GM18505 (cell line): Measurements from ENCODE around the gene CLDN4.
A peak's percentile ranks its signal among the peaks of the same experiment; 100 is the strongest.
"Not testable (repeated sequence)": the region's sequence is repeated elsewhere in the genome, so short reads cannot be mapped to it uniquely, and the experiment has no call there.

ENCODE experiments used
- ATAC-seq: cut with Tn5 transposase; IDR thresholded peaks from one replicate; pipeline ENCODE4 v1.9.1; 2021; ENCODE audit not compliant: unreplicated experiment
- POLR2A ChIP-seq: IDR thresholded peaks from 4 replicates; pipeline ENCODE4 v1.6.1; 2011; ENCODE audit warnings: borderline replicate concordance; ENCODE audit not compliant: insufficient read depth, insufficient read length; ENCODE audit errors: extremely low read depth

Gene CLDN4

GRCh38 chr7:73829921-73830680 lies 695 bp upstream of the CLDN4 start:
- TF ChIP-seq POLR2A: no peak
- ATAC-seq: no peak

- no peak for TF ChIP-seq POLR2A
These were observed 713 bp downstream of the CLDN4 start for GRCh38 chr7:73831584-73831833.

GRCh38 chr7:73831834-73832651 lies 1.2 kb downstream of the CLDN4 start:
- no peak for ATAC-seq
- no peak for TF ChIP-seq POLR2A

More at GRCh38 chr7:73831584-73831833, 713 bp downstream of the CLDN4 start:
- no peak for ATAC-seq

DNA sequence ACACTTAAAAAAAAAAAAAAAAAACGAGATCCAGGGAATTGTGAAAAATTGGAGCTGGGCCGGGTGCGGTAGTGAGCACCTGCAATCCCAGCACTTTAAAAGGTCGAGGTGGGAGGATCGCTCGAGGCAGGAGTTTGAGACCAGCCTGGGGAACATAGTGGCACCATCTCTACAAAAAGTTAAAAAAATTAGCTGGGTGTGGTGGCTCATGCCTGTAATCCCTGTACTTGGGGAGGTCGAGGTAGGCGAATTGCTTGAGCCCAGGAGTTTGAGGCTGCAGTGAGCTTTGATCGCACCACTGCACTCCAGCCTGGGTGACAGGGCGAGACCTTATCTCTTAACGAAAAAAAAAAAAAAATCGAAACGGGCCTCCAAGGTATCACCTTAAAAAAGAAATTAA lies 2.0 kb downstream of the CLDN4 start:
- TF ChIP-seq POLR2A: no peak
- ATAC-seq: no peak

- no peak for ATAC-seq
- TF ChIP-seq POLR2A: no peak
These were observed 2.6 kb downstream of the CLDN4 start for GRCh38 chr7:73833251-73833919.

DNA sequence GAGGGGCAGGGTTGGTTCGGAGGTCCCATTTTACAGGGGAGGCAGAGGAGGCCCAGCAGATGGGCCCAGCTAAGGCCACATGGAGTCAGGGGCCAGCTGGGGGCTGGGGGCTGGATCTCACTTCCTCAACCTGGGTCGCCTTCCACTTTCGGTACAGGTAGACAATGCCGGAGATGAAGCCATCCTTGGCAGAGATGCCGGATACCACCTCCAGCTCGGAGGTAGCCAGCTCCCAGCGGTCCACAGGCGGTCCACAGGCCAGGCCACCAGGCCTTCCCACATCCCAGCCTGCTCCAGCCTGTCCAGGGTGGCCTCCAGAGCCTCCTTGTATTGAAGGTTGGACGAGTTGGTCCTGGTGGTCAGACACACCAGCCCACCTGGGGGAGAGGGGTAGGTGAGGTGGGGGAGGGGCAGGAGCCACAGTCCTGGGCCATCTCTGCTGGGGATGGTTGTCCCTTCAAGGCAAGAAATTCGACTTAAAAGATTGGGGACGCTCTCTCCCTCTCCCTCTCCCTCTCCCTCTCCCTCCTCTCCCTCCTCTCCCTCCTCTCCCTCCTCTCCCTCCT lies 3.9 kb downstream of the CLDN4 start:
- TF ChIP-seq POLR2A: no peak
- ATAC-seq: no peak

DNA sequence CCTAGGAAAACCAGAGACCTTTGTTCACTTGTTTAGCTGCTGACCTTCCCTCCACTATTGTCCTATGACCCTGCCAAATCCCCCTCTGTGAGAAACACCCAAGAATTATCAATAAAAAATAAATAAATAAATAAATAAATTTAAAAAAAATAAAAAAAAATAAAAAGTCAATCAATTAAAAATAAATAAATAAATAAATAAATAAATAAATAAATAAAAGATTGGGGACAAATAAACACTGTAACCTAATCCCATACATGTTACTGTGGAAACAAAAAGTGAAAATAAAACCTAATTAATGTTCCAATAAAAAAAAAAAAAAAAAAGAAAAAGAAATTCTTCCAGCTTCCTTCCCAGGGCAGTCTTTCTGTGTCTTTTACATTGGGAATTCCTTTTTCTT lies 6.4 kb downstream of the CLDN4 start:
- not testable (repeated sequence) for ATAC-seq

GRCh38 chr7:73838642-73839041 lies 7.8 kb downstream of the CLDN4 start:
- no peak for TF ChIP-seq POLR2A
- ATAC-seq: no peak

GRCh38 chr7:73839290-73839689 lies 8.5 kb downstream of the CLDN4 start:
- no peak for ATAC-seq

DNA sequence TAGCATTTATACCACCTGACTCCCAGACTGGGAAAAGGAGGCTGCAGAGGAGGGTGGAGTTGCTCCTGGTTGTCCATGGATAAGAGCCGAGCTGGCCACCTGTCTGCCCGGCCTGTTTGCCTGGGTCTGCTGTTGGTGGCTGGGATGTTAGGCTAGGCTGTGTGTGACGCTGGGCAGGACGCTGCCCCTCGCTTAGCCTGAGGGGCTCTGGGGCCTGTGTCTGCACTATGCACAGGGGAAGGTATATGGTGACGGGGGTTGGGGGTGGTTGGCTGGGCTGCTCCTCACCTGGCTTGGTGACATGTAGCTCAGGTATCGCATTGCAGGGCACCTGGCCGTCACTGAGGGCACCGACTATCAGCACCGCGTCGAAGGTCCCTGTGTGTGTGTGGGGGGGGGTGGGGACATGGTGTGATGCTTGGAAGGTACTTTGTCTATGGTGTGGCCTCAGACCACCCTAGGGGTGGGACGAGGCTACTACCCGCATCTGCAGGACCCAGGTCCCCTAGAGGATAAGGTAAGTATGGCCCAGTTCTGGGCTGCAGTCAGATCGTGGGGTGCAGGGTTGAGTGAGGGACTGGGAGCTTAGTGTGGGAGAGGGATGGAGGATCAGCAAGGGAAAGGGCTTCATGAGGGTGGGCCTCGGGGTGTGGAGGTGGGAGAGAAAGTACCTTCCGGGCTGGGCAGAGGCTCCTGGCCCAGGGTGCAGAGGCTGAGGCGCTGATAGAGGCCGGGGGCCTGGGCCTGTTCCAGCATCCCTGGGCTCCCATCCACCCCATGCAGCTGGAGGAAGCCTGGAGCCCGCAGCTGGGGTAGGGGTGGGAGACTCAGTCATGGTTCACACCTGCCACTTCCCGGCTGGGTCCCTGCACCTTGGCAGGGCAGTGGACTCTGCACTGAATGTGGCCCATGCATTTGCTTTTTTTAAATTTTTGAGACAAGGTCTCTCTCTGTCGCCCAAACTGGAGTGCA lies 9.2 kb downstream of the CLDN4 start:
- no peak for ATAC-seq
- TF ChIP-seq POLR2A: no peak

More at GRCh38 chr7:73839290-73839689, 8.5 kb downstream of the CLDN4 start:
- TF ChIP-seq POLR2A: no peak

GRCh38 chr7:73840715-73841379 lies 10.1 kb downstream of the CLDN4 start:
- TF ChIP-seq POLR2A: no peak
- no peak for ATAC-seq

DNA sequence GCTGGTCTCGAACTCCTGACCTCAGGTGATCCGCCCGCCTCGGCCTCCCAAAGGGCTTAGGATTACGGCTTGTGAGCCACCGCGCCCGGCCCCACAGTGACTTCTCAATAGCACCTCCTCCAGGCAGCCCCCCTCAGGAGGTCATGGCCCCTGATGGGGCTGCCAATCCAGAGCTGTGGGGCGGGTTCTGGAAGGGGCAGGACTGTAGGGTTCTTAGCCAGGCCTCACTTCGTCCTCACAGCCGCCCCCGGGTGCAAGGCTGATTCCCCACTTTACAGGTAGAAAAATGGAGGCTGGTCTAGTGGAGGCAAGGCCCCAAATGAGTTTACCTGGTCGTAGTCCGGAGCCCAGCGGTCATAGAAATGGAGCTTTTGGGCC lies 10.9 kb downstream of the CLDN4 start:
- no peak for TF ChIP-seq POLR2A
- no peak for ATAC-seq

DNA sequence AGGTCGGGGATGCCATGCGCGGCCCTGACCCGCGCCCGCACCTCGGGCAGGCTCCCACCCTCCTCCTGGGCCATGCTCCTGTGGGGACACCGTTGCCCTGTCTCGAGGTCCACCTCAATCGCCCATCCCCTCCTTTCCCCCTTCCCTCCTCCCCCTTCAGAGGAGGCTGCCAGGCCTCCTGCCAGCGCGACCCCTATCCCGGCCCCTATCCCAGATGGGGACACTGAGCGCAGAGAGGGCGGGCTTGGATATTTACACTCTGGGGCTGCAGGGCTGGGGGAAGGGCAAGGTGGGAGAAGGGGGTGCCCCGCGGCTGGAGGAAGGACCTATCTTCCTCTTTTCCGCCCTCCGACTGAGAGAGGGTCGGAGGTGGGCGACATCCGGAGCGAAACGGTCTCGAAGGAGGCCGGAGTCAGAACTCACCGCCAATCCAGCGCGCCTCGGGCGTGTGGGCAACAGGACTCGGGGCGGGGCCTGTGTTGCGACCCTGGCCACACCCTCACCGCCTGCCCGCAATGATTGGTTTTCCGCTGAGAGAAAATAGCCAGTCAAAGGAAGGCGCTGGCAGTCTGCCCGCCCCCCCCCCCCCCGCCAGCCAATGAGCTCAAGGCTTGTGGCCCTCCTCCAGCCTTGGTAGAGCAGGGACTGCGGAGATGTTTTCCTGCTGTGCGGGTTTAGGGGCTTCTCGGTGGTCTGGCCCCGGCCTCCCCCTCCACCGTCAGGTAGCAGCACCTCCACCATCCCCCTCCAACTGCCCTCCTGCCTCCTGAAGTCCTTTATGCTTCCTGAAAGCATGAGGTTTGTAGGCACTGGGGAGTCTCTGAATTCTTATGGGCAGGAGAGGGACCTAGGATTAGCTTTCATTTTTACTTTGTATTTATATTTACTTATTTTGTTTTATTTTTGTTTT lies 11.5 kb downstream of the CLDN4 start, which contains the start of gene METTL27:
Gene METTL27, minus strand, starts transcription at position 450 of the 910 bp plus-strand sequence. Its CDS starts 376 bp downstream, at position 74.
- peak; percentile 69 for TF ChIP-seq POLR2A
- ATAC-seq: peak; percentile 86
